NCI-H1436 treated with DMSO at 0.1 percent for 48 hours (cell line): Measurements from ENCODE around the gene JMJD6.

Experiments
- DNase-seq: peaks from one replicate; lab custom pipeline; 2025; lab: John Stamatoyannopoulos, UW

JMJD6 gene

GRCh38 chr17:76697702-76698465 lies 28.5 kb downstream of the JMJD6 start:
- no peak for DNase-seq

GRCh38 chr17:76696763-76697701 lies 29.4 kb downstream of the JMJD6 start:
- DNase-seq = no peak

GRCh38 chr17:76695059-76695831 lies 31.2 kb downstream of the JMJD6 start:
- DNase-seq = no peak

- no peak for DNase-seq
Observed at GRCh38 chr17:76691379-76692191, 34.8 kb downstream of the JMJD6 start.

DNA sequence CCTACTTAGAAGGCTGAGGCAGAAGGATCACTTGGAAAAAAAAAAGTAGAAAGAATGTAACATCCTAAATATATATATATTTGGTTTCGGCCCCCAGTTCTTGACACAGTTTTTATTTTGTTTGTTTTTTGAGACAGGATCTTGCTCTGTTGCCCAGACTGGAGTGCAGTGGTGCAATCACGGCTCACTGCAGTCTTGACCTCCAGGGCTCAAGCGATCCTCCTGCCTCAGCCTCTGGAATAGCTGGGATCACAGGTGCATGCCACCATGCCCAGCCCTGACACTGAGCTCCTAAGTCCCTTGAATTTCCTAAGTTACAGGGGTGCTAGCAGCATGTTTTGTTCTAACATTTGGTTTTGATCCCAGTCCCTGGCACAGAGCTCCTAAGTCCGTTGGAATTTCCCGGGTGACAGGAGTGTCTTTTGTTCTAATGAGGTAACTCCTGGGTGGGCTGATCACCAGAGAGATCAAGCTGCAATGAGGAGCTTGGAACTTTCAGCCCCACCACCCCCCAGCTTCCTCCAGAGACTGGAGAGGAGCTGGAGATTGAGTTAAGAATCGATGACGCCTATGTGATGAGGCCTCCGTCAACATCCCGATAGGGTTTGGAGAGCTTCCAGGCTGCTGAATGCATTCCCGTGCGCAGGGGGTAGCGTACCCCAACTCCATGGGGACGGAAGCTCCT lies 35.7 kb downstream of the JMJD6 start:
- no peak for DNase-seq

DNA sequence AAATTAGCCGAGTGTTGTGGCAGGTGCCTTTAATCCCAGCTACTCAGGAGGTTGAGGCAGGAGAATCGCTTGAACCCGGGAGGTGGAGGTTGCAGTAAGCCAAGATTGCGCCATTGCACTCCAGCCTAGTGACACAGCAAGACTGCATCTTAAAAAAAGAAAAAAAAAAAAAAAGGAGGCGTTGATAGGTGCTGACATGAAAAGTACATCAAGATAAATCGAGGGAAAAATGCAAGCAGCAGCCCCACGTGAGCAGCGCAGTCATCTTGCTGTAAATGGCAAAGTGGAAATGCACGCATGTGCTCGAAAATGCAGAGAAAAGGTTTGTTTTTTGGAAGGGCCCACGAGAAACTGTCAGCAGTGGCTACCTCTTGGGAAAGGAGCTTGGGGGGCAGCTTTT lies 36.5 kb downstream of the JMJD6 start:
- no peak for DNase-seq

DNA sequence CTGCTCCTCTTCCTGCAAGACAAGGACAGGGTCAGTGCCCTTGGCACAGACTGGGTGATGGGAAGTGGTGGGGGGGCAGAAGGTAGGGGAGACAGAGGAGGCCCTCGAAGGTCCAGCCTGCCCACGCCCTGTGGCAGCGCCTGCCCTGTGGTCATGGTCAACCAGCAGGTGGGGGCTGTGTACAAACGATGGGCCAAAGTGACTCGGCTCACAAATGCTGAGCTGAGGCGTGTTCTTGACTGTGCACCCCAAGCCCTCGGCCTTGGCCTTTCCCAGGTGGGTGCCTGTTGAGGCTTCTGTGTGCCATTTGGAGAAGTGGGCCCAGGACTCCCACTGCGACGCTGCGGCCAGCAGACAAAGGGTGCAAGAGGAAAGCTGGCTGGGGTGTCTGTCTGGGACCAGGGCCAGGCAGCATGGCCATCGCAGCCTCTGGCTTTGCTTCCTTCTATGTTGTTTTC lies 38.2 kb downstream of the JMJD6 start:
- no peak for DNase-seq

GRCh38 chr17:76687298-76688164 lies 38.9 kb downstream of the JMJD6 start:
- no peak for DNase-seq

DNA sequence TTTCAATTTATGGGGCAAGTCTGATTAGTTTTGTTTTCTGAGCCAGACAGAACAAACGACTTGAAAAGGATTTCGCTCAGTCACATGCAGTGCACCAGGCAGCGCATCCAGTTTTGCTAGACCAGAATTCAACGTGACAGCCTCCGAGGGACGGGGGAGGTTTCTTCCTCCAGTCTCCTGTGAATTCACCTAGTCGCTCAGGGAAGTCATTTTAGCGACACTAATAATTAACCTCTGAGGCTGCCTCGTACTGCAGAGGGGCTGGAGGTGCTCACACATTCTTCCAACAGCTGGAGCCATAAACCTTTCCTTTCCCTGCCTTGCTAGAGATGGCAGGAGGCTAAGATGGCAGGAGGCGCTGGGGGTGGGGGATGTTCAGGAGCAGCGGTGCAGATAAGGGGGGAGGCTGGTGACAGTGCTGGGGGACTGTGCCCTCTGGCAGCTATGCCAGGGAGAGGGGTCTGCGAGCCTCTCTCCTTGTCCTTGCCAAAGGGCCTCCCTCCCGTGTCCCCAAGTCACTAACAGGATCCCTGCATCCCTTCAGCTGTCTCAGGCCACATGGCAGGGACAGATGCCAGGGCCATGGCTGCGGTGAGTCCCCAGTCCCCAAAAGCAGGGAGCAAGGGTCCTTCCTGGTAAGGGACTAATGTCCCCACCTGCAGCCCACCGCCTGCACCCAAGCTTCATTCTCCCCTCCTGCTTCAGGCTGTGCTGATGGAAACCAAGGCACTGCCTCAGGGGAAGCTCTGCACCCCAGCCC lies 39.7 kb downstream of the JMJD6 start:
- no peak for DNase-seq

DNA sequence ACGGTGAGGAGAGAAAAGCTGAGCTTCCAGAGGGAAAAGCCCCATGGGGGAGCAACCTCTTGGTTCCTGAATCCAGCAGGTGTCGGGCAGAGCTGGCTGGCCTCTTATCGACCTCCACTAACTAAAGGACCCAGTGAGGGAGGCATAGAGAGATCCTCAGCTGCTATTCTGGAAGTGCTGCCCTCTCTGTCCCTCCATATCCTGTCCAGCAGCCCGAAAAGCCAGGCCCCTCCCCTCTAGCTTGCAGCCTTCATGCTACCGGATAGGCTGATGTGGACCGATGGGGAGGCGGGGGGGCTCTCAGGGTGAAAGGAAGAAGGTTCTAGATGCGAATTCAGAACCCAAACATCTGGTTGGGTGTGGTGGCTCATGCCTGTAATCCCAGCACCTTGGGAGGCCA lies 40.6 kb downstream of the JMJD6 start:
- no peak for DNase-seq

GRCh38 chr17:76685366-76685765 lies 41.0 kb downstream of the JMJD6 start:
- DNase-seq = no peak

- no peak for DNase-seq
Observed at GRCh38 chr17:76684756-76685155, 41.6 kb downstream of the JMJD6 start.

DNA sequence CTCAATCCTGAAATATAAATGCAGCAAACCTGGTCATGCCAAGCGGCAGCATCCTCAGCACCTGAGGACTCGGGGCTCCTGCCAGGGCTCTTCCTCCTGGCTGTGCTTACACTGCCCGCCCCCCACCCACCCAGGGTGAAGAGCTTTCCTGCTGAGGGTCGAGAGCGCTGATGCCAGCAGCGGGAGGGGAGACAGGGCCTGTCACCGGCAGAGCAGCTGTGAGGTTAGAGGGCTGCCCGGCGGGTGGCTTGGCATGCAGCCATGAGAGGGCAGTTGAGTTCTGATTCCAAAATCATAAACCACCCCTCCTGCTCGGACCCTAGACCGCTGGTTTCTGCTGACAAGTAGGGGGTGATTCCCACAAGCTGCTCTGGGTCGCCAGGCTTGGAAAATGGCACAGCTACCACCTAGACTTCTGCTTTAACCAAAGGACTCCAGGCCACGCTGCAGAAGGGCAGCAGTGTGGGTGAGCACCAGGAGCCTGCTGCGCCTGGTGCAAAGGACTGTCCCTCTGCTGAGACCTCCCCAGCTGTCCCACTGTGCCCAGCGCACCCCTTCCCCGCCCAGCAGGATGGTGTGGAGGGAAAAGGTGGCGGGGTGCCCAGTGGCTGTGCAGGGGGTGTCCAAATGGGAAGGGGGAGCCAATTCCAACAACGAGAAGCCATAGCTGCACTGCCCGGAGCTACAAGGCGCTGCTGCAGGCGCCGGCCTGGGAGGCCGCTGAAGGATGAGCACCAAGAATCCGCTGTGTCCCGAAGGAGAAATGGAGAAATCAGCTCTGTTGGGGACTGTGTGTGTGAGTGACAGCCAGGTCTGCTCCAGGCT lies 42.3 kb downstream of the JMJD6 start:
- DNase-seq = no peak

GRCh38 chr17:76683011-76683755 lies 43.2 kb downstream of the JMJD6 start:
- DNase-seq = no peak

DNA sequence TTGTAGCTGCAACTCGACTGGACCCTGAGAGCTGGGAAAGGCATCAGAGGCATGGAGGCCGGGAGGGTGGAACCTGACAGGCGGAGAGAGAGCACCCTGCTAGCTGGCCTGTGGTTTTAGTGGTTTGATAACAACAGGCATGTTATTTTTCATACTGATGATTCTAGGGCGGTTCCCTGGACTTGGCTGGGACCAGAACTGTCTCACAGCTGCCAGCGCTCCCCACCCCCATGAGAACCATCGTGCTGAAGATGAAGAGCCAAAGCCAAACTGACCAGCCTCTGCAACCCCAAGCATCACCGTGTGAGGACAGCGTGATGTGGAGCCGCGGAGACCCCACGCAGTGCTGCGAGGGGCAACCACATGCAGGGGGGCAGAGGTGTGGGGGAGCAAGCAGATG lies 44.1 kb downstream of the JMJD6 start:
- no peak for DNase-seq

- DNase-seq = peak; percentile 29
Observed at GRCh38 chr17:76681222-76682137, 44.9 kb downstream of the JMJD6 start.
